B cell (primary cell): Measurements from ENCODE around the gene XXYLT1.

ENCODE experiments used
- CTCF ChIP-seq: fragments of 200-600 bp; IDR thresholded peaks from one replicate; pipeline ENCODE4 v1.8.0; 2022; ENCODE audit warnings: antibody characterized with exemption, mild to moderate bottlenecking
- EZH2 ChIP-seq: IDR thresholded peaks from 2 replicates; pipeline ENCODE4 v1.6.1; 2012; ENCODE audit warnings: borderline replicate concordance, low read depth, mild to moderate bottlenecking, moderate library complexity, low read length; ENCODE audit not compliant: insufficient read depth, poor library complexity, severe bottlenecking

DNA sequence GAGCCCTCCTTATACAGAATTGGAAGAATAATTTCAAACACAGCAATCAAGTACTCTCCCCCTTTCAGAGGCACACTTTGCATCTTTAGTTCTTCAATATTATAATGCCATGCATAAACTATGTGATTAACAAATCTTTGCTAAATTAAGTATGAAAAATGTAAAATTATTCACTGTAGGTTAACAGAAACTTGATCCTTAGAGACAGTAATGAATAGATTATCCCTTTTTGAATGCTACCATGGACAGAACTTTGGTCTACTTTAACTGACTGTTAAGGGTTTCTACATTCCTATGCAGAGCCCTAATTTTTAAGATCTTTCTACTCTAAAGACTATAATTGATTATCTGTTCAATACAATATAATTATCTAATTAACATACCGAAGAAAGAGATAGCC lies 25.7 kb upstream of the XXYLT1 start:
- TF ChIP-seq CTCF (no peak), EZH2 (no peak)
